HL-60/S4 treated with phorbol 12-myristate 13-acetate at 8.2 ng/mL for 4 days and 3 days (cell line): ENCODE results near the gene RIN1.
"Not testable (repeated sequence)": the region's sequence is repeated elsewhere in the genome, so short reads cannot be mapped to it uniquely, and the experiment has no call there.

Experiments used
- in situ Hi-C: fragments of 300-500 bp; cut with MboI; formaldehyde crosslinking; loops from 2 replicates; pipeline ENCODE4 v1.15.0; 2022; ENCODE audit warnings: low sequenced_read_pairs

RIN1 gene

GRCh38 chr11:66361502-66361941 is 25.3 kb upstream of the RIN1 start:
- in situ Hi-C loops, result no loop called here

- in situ Hi-C loops, result no loop called here
Measured at GRCh38 chr11:66360406-66361073, 24.3 kb upstream of the RIN1 start.

GRCh38 chr11:66359662-66360087 is 23.4 kb upstream of the RIN1 start:
- in situ Hi-C loops, result no loop called here

- in situ Hi-C loops, result not testable (repeated sequence)
Measured at GRCh38 chr11:66350560-66351235, 14.5 kb upstream of the RIN1 start.

GRCh38 chr11:66349084-66349386 is 12.8 kb upstream of the RIN1 start:
- in situ Hi-C loops, result no loop called here

GRCh38 chr11:66347425-66348276 is 11.4 kb upstream of the RIN1 start, which contains the start of gene B4GAT1:
Gene B4GAT1 (minus strand): TSS chr11:66347629. CDS start chr11:66347545, 84 bp downstream.
- in situ Hi-C loops, result no loop called here

- in situ Hi-C loops, result no loop called here
Measured at GRCh38 chr11:66346476-66347424, 10.5 kb upstream of the RIN1 start.

GRCh38 chr11:66345316-66345649 is 9.0 kb upstream of the RIN1 start:
- in situ Hi-C loops, result no loop called here

GRCh38 chr11:66344550-66345315 is 8.5 kb upstream of the RIN1 start, which contains the start of gene BRMS1:
Gene BRMS1 (minus strand): TSS chr11:66345104. CDS start chr11:66342234, 2,870 bp downstream.
- in situ Hi-C loops, result no loop called here

- in situ Hi-C loops, result no loop called here
Measured at GRCh38 chr11:66343176-66343575, 6.9 kb upstream of the RIN1 start.

GRCh38 chr11:66341502-66342126 is 5.4 kb upstream of the RIN1 start:
- in situ Hi-C loops, result no loop called here

GRCh38 chr11:66340596-66341501 is 4.6 kb upstream of the RIN1 start:
- in situ Hi-C loops, result no loop called here

GRCh38 chr11:66339686-66340483 is 3.7 kb upstream of the RIN1 start:
- in situ Hi-C loops, result no loop called here

GRCh38 chr11:66339162-66339675 is 3.0 kb upstream of the RIN1 start:
- in situ Hi-C loops, result no loop called here

GRCh38 chr11:66338276-66339161 is 2.3 kb upstream of the RIN1 start:
- in situ Hi-C loops, result no loop called here
